RWPE2 (cell line): Measurements from ENCODE around the gene NAXE.

Experiments used
- ATAC-seq: fragments of 200-7000 bp; cut with Tn5 transposase; 3 replicates; pipeline ENCODE4 v1.9.1; 2021; ENCODE audit warnings: low read depth
- DNase-seq: peaks from one replicate; pipeline ENCODE4 v3.0.0-alpha.2; 2020; ENCODE audit warnings: low spot score
- H3K27ac ChIP-seq: fragments of 450-650 bp; 2 replicates; pipeline ENCODE4 v1.5.1; 2017; ENCODE audit warnings: mild to moderate bottlenecking; ENCODE audit not compliant: poor library complexity, severe bottlenecking
- H3K27me3 ChIP-seq: fragments of 250-450 bp; sonication (Bioruptor Pico); 2 replicates; pipeline ENCODE4 v1.5.1; 2021; ENCODE audit warnings: mild to moderate bottlenecking, moderate library complexity; ENCODE audit not compliant: insufficient read depth, poor library complexity, severe bottlenecking
- H3K36me3 ChIP-seq: fragments of 250-450 bp; sonication (Bioruptor Pico); 2 replicates; pipeline ENCODE4 v1.5.1; 2020; ENCODE audit warnings: low read depth, mild to moderate bottlenecking, moderate library complexity
- H3K4me1 ChIP-seq: fragments of 250-450 bp; sonication (Bioruptor Pico); 2 replicates; pipeline ENCODE4 v1.5.1; 2021; ENCODE audit warnings: mild to moderate bottlenecking, moderate library complexity; ENCODE audit not compliant: insufficient read depth, poor library complexity, severe bottlenecking
- H3K4me3 ChIP-seq: fragments of 250-450 bp; sonication (Bioruptor Pico); 2 replicates; pipeline ENCODE4 v1.5.1; 2021; ENCODE audit warnings: mild to moderate bottlenecking, moderate library complexity; ENCODE audit not compliant: severe bottlenecking
- H3K9me3 ChIP-seq: fragments of 250-450 bp; sonication (Bioruptor Pico); 2 replicates; pipeline ENCODE4 v1.5.1; 2021; ENCODE audit warnings: mild to moderate bottlenecking, moderate library complexity; ENCODE audit not compliant: severe bottlenecking
- CTCF ChIP-seq: fragments of 450-650 bp; IDR thresholded peaks from one replicate; pipeline ENCODE4 v1.5.1; 2017; ENCODE audit warnings: mild to moderate bottlenecking, moderate library complexity; ENCODE audit not compliant: poor library complexity, severe bottlenecking

Gene NAXE

GRCh38 chr1:156579472-156579871 is 12.1 kb upstream of the NAXE start, which contains the start of gene TTC24:
TSS of gene TTC24 (plus strand) at chr1:156579723. CDS start at chr1:156581365, 1,642 bp downstream.
- Histone ChIP-seq H3K4me1 (peaks cover 2% of the 10 kb centered on the region), H3K9me3 (no peaks in the 10 kb centered on the region), H3K27ac (no peak within 1 kb of the TSS), H3K36me3 (no peaks in the 10 kb centered on the region), H3K27me3 (no peaks in the 10 kb centered on the region), H3K4me3 (no peak within 1 kb of the TSS)
- TF ChIP-seq CTCF = no peak
- no peak for ATAC-seq
- no peak for DNase-seq

GRCh38 chr1:156581661-156582387 is 9.8 kb upstream of the NAXE start:
- Histone ChIP-seq H3K9me3 (no peaks in the 10 kb centered on the region), H3K27me3 (no peaks in the 10 kb centered on the region), H3K27ac (no peak overlapping the region), H3K4me1 (peaks cover 2% of the 10 kb centered on the region), H3K4me3 (no peak overlapping the region), H3K36me3 (no peaks in the 10 kb centered on the region)
- DNase-seq (no peak), ATAC-seq (no peak)
- no peak for TF ChIP-seq CTCF

- DNase-seq = no peak
- Histone ChIP-seq H3K27me3 (no peaks in the 10 kb centered on the region), H3K27ac (no peak overlapping the region), H3K4me1 (peaks cover 2% of the 10 kb centered on the region), H3K36me3 (no peaks in the 10 kb centered on the region), H3K4me3 (no peak overlapping the region), H3K9me3 (no peaks in the 10 kb centered on the region)
- no peak for TF ChIP-seq CTCF
- no peak for ATAC-seq
These were observed 9.1 kb upstream of the NAXE start for GRCh38 chr1:156582388-156583017.

GRCh38 chr1:156583821-156584622 is 7.6 kb upstream of the NAXE start:
- Histone ChIP-seq H3K4me3 (no peak overlapping the region), H3K36me3 (no peaks in the 10 kb centered on the region), H3K27ac (no peak overlapping the region), H3K27me3 (no peaks in the 10 kb centered on the region), H3K4me1 (peaks cover 2% of the 10 kb centered on the region), H3K9me3 (no peaks in the 10 kb centered on the region)
- ATAC-seq (0 out of 3 replicates have a peak, but pooled peaks have one; percentile 40), DNase-seq (no peak)
- peak; percentile 85 for TF ChIP-seq CTCF
